ENCODE results near the gene MAGEC3.

MAGEC3 gene

GRCh38 chrX:141945426-141945825, 107.3 kb downstream of the MAGEC3 start:
- DNase-seq (ENCODE audit: low read depth) = no peak

- no peak for DNase-seq (ENCODE audit: low read depth)
Measured at GRCh38 chrX:141947350-141947749, 109.2 kb downstream of the MAGEC3 start.

All from EH (cell line).